OCI-LY3 (cell line): ENCODE data around the gene NOL6.

Experiments used
- H2AFZ ChIP-seq: fragments of 200-600, 300-600 bp; shearing (Covaris generic); 2 replicates; pipeline ENCODE4 v1.6.0; 2014; ENCODE audit warnings: antibody characterized with exemption, low read depth, low read length
- H3K27ac ChIP-seq: fragments of 200-600, 300-600 bp; sonication (generic); 2 replicates; pipeline ENCODE4 v1.5.1; 2014; ENCODE audit warnings: mild to moderate bottlenecking, low read length, moderate library complexity, mixed read lengths
- H3K27me3 ChIP-seq: fragments of 200-600, 300-600 bp; sonication (generic); 2 replicates; pipeline ENCODE4 v1.6.1; 2014; ENCODE audit warnings: low read depth, low read length, mixed read lengths
- H3K36me3 ChIP-seq: fragments of 200-600, 300-600 bp; sonication (generic); replicated peaks from 2 replicates; pipeline ENCODE3; 2014; ENCODE audit warnings: low read depth, low read length, mixed read lengths
- H3K4me1 ChIP-seq: fragments of 300-600, 200-600 bp; sonication (generic); 2 replicates; pipeline ENCODE4 v1.6.1; 2014; ENCODE audit warnings: low read length, mixed read lengths
- H3K4me2 ChIP-seq: fragments of 200-600, 300-600 bp; sonication (generic); 2 replicates; pipeline ENCODE4 v1.6.1; 2014; ENCODE audit warnings: low read length, mixed read lengths
- H3K4me3 ChIP-seq: fragments of 300-600, 200-600 bp; sonication (generic); 2 replicates; pipeline ENCODE4 v1.5.1; 2014; ENCODE audit warnings: antibody characterized with exemption, mild to moderate bottlenecking, low read length, moderate library complexity
- H3K79me2 ChIP-seq: fragments of 300-600, 200-600 bp; shearing (Covaris generic); 2 replicates; pipeline ENCODE4 v1.6.1; 2014; ENCODE audit warnings: mild to moderate bottlenecking, low read length, mixed read lengths
- H3K9ac ChIP-seq: fragments of 300-600, 200-600 bp; shearing (Covaris generic); 2 replicates; pipeline ENCODE4 v1.6.0; 2014; ENCODE audit warnings: mild to moderate bottlenecking, low read length, moderate library complexity
- H3K9me3 ChIP-seq: fragments of 200-600, 300-600 bp; shearing (Covaris generic); 2 replicates; pipeline ENCODE4 v1.6.1; 2014; ENCODE audit warnings: low read length, mixed read lengths; ENCODE audit not compliant: insufficient read depth
- H4K20me1 ChIP-seq: fragments of 200-600, 300-600 bp; sonication (generic); 2 replicates; pipeline ENCODE4 v1.6.1; 2016; ENCODE audit warnings: low read length, mixed read lengths; ENCODE audit not compliant: insufficient read depth
- EZH2phosphoT487 ChIP-seq: fragments of 200-600 bp; shearing (Covaris generic); IDR thresholded peaks from 2 replicates; pipeline ENCODE4 v1.6.1; 2018; ENCODE audit warnings: antibody characterized with exemption, mixed run types, low read depth
- TF ChIP-seq, protein P1 (sequence below): fragments of 200-600, 300-600 bp; sonication (generic); IDR thresholded peaks from 2 replicates; pipeline ENCODE4 v1.5.1; 2014; ENCODE audit warnings: antibody characterized with exemption, low read length, low read depth

Gene NOL6

DNA sequence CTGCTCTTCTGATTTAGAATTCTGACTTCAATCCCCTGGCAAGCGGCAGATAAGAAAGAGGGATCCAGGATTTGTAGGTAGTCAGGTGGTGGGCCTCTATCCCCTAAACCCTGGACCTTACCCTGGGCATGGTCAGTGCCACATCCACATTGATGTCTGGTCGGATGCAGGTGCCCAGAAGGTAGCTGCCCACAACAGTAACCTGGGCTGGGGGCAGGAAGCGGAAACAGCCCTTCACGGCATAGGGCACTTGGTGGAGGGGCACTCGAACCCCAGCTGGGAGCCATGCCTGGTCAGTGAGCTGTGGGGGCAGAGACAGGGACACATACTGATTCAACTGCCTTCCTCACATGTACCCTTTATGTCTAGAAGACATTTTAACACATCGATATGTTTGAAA is 3.8 kb downstream of the NOL6 start:
- Histone ChIP-seq H2AFZ (no peak overlapping the region), H3K79me2 (peaks cover 30% of the 10 kb centered on the region), H3K27me3 (no peaks in the 10 kb centered on the region), H3K9ac (no peak overlapping the region), H3K4me1 (peaks cover 14% of the 10 kb centered on the region), H3K4me3 (no peak overlapping the region), H3K36me3 (peaks cover 61% of the 10 kb centered on the region), H3K9me3 (no peaks in the 10 kb centered on the region), H4K20me1 (no peaks in the 10 kb centered on the region), H3K27ac (no peak overlapping the region), H3K4me2 (no peak overlapping the region)
- TF ChIP-seq, protein P1, sequence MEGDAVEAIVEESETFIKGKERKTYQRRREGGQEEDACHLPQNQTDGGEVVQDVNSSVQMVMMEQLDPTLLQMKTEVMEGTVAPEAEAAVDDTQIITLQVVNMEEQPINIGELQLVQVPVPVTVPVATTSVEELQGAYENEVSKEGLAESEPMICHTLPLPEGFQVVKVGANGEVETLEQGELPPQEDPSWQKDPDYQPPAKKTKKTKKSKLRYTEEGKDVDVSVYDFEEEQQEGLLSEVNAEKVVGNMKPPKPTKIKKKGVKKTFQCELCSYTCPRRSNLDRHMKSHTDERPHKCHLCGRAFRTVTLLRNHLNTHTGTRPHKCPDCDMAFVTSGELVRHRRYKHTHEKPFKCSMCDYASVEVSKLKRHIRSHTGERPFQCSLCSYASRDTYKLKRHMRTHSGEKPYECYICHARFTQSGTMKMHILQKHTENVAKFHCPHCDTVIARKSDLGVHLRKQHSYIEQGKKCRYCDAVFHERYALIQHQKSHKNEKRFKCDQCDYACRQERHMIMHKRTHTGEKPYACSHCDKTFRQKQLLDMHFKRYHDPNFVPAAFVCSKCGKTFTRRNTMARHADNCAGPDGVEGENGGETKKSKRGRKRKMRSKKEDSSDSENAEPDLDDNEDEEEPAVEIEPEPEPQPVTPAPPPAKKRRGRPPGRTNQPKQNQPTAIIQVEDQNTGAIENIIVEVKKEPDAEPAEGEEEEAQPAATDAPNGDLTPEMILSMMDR: no peak
- no peak for TF ChIP-seq EZH2phosphoT487

DNA sequence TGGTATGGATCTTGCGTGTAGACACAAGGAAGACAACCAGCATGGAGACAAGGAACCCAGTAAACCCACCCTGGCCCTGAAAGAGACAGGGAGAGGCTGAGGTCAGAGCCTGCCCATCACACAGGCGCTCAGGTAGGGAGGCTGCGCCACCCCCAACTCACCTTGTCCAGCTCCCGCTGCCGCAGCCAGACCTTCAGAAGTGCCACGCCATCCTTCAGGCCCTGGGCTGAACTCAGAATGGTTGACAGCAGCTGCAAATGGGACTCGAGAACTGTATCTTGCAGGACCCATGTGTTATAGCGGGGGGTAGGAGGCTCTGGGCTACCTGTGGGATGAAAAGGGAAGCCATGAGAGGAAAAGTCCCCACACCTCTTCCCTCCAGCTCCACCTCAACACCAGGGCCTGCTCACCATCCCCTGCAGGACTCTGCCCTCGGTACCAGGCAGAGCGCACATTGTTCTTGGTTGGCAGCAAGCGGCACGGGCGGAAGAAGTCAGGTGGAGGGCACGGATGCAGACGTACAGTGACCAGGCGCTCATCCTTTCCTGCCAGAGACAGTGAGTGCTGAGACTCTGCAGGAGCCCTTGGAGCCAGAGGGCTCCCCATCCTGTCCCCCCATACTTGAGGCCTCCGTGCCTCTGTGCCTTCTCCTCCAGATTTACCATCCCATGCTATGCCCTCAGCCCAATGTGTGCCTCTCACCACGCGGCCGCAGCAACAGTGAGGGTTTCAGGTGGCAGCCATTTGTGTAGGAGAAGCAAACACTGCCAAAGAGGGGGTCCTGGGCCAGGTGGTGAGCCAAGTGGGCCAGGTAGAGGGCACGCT is 4.7 kb downstream of the NOL6 start:
- peaks cover 27% of the 10 kb centered on the region for H3K79me2 ChIP-seq
- peaks cover 67% of the 10 kb centered on the region for H3K36me3 ChIP-seq
- no peak overlapping the region for H3K9ac ChIP-seq

DNA sequence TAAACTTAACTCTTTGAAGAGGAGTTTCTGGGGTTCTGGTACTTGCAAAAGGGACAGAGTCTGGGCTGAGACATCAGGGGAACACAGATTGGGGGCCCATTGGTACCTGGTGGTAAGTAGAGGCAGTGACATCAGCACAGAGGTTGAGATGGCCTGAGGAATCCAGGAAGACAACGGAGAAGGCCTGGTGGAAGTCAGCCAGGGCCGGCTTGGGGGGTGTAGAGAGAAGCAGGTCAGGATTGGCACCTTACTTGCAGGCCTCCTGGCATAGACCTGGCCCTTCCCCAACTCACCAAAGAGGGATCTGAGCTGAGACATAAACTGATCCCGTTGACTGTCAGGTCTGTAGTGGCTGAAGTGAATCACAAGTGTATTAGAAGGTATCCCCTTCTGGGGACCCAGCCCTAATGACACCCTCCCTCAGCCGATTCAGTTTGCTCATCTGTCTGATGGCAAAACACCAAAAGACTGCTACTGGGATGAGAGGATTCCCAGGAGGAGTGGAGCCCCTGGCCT is 5.5 kb downstream of the NOL6 start:
- H3K9me3 ChIP-seq: no peaks in the 10 kb centered on the region

More for the DNA sequence above, 4.7 kb downstream of the NOL6 start:
- TF ChIP-seq EZH2phosphoT487: no peak
- TF ChIP-seq, protein P1: no peak
- Histone ChIP-seq H4K20me1 (no peaks in the 10 kb centered on the region), H2AFZ (no peak overlapping the region), H3K9me3 (no peaks in the 10 kb centered on the region), H3K27ac (no peak overlapping the region), H3K4me2 (no peak overlapping the region), H3K4me1 (peaks cover 10% of the 10 kb centered on the region), H3K4me3 (no peak overlapping the region), H3K27me3 (no peaks in the 10 kb centered on the region)

DNA sequence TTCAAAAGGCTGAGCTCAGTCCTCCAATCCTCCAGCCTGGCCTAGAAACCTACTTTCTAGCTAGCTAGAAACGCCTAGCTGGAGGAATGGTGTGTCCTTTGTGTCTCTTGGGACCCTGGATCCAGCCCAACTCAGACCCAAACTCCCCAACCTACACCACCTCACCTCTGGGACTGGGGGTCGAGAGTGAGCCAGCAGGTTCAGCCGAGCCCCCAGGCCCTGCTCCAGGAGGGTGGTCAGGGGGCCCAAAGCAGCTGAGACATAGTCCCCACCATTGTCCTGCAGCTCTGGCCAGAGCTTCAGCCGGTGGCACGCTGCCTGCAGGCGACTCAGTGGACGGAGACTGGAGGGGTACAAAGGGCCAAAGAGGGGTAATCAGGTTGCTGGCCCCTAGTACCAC is 6.2 kb downstream of the NOL6 start:
- H4K20me1 ChIP-seq: no peaks in the 10 kb centered on the region
- H3K4me2 ChIP-seq: no peak overlapping the region
- H3K4me3 ChIP-seq: no peak overlapping the region
- H3K9me3 ChIP-seq: no peaks in the 10 kb centered on the region
- no peak for TF ChIP-seq EZH2phosphoT487
- TF ChIP-seq, protein P1: no peak
- peaks cover 8% of the 10 kb centered on the region for H3K4me1 ChIP-seq
- peaks cover 15% of the 10 kb centered on the region for H3K79me2 ChIP-seq
- no peak overlapping the region for H3K27ac ChIP-seq
- no peak overlapping the region for H3K9ac ChIP-seq
- H2AFZ ChIP-seq: no peak overlapping the region
- peaks cover 77% of the 10 kb centered on the region for H3K36me3 ChIP-seq
- no peaks in the 10 kb centered on the region for H3K27me3 ChIP-seq

More for the DNA sequence above, 5.5 kb downstream of the NOL6 start:
- H3K4me1 ChIP-seq: peaks cover 10% of the 10 kb centered on the region
- no peak overlapping the region for H2AFZ ChIP-seq
- no peak overlapping the region for H3K4me3 ChIP-seq
- no peaks in the 10 kb centered on the region for H3K27me3 ChIP-seq
- peaks cover 71% of the 10 kb centered on the region for H3K36me3 ChIP-seq
- no peak for TF ChIP-seq EZH2phosphoT487
- TF ChIP-seq, protein P1: no peak
- no peak overlapping the region for H3K9ac ChIP-seq
- no peak overlapping the region for H3K4me2 ChIP-seq
- peaks cover 22% of the 10 kb centered on the region for H3K79me2 ChIP-seq
- H3K27ac ChIP-seq: no peak overlapping the region
- no peaks in the 10 kb centered on the region for H4K20me1 ChIP-seq
